Naive thymus-derived CD4-positive, alpha-beta T cell (primary cell): ENCODE measurements around the gene INSIG1. TPM values are rescaled to one million over a fixed set of nuclear protein-coding genes. Genes with fewer than 3 reads are reported as not detected.

Experiments used
- ATAC-seq: fragments of 150-1000 bp; cut with Tn5 transposase; 2 replicates; pipeline ENCODE4 v1.10.0; 2021; ENCODE audit warnings: mild to moderate bottlenecking, moderate library complexity
- CTCF ChIA-PET: fragments of 350-600 bp; sonication (Branson Sonifier 250); formaldehyde crosslinking; loops from one replicate; lab custom pipeline; 2021; ENCODE audit warnings: antibody characterized with exemption; lab: Charles Lee
- POLR2A ChIA-PET: fragments of 350-600 bp; sonication (Branson Sonifier 250); formaldehyde crosslinking; loops from one replicate; lab custom pipeline; 2021; ENCODE audit warnings: antibody characterized with exemption, inconsistent platforms; lab: Charles Lee
- DNase-seq, 9 donors: peaks; one replicate each; pipeline versions ENCODE4 v3.0.0 to v3.0.0-alpha.2; 2020 to 2022; ENCODE audit warnings: mixed read lengths in 1 of 9
- H3K27ac ChIP-seq: one replicate; pipeline ENCODE4 v1.7.0; 2013; ENCODE audit warnings: mild to moderate bottlenecking, low read depth, low read length, moderate library complexity
- H3K27me3 ChIP-seq, 2 donors: one replicate each; pipeline ENCODE4 v1.7.0; 2013; ENCODE audit warnings: low read length in 2 of 2, mild to moderate bottlenecking in 2 of 2, moderate library complexity in 2 of 2; ENCODE audit not compliant: control insufficient read depth in 2 of 2, insufficient read depth in 2 of 2
- H3K36me3 ChIP-seq, 3 experiments: 1 replicate in 2 of 3; 2 replicates in 1 of 3; pipeline ENCODE4 v1.7.0; 2013; ENCODE audit warnings: low read length in 3 of 3, mild to moderate bottlenecking in 3 of 3, moderate library complexity in 1 of 3; ENCODE audit not compliant: insufficient read depth in 3 of 3, control insufficient read depth in 2 of 3
- H3K4me1 ChIP-seq, 2 donors: one replicate each; pipeline ENCODE4 v1.7.0; 2013; ENCODE audit warnings: low read length in 2 of 2, mild to moderate bottlenecking in 2 of 2, moderate library complexity in 1 of 2; ENCODE audit not compliant: control insufficient read depth in 2 of 2, insufficient read depth in 2 of 2
- H3K4me3 ChIP-seq: 2 replicates; pipeline ENCODE4 v1.7.0; 2013; ENCODE audit warnings: mild to moderate bottlenecking, low read length
- H3K9me3 ChIP-seq, 3 experiments: 1 replicate in 2 of 3; 2 replicates in 1 of 3; pipeline ENCODE4 v1.7.0; 2013; ENCODE audit warnings: low read length in 3 of 3; ENCODE audit not compliant: control insufficient read depth in 2 of 3
- H3K27ac Mint-ChIP-seq, 9 donors: one replicate each; pipeline ENCODE4 v1.8.0; 2020 to 2022; ENCODE audit warnings: mixed read lengths in 9 of 9, mild to moderate bottlenecking in 8 of 9, moderate library complexity in 5 of 9, inconsistent platforms in 2 of 9
- H3K27me3 Mint-ChIP-seq, 5 donors: one replicate each; pipeline ENCODE4 v1.8.0; 2021 to 2022; ENCODE audit warnings: mixed read lengths in 5 of 5, mild to moderate bottlenecking in 1 of 5
- H3K36me3 Mint-ChIP-seq, 5 donors: one replicate each; pipeline ENCODE4 v1.8.0; 2020 to 2022; ENCODE audit warnings: mixed read lengths in 5 of 5, mild to moderate bottlenecking in 3 of 5, inconsistent platforms in 1 of 5
- H3K4me1 Mint-ChIP-seq, 7 donors: one replicate each; pipeline ENCODE4 v1.8.0; 2020 to 2022; ENCODE audit warnings: mixed read lengths in 7 of 7, mild to moderate bottlenecking in 3 of 7, inconsistent platforms in 1 of 7
- H3K4me3 Mint-ChIP-seq, 10 donors: one replicate each; pipeline ENCODE4 v1.8.0; 2020 to 2022; ENCODE audit warnings: mild to moderate bottlenecking in 10 of 10, mixed read lengths in 10 of 10, moderate library complexity in 6 of 10, inconsistent platforms in 2 of 10
- H3K9me3 Mint-ChIP-seq, 11 donors: one replicate each; pipeline ENCODE4 v1.8.0; 2020 to 2022; ENCODE audit warnings: mixed read lengths in 11 of 11, mild to moderate bottlenecking in 4 of 11, inconsistent platforms in 1 of 11, moderate library complexity in 1 of 11
- intact Hi-C, 2 donors: fragments of 100-400 bp; cut with micrococcal nuclease; formaldehyde crosslinking; loops; one replicate each; pipeline ENCODE4 v1.15.1; 2023
- polyA plus RNA-seq, 2 donors: library from polyadenylated mRNA; unstranded; fragments of 300-500 nt; fragmentation: Illumina TruSeq; gene quantifications; one replicate each; pipeline ENCODE4 v1.2.3, GENCODE V29; 2021
- total RNA-seq, 6 experiments: library from RNA in 5 of 6; stranded (reverse) in 5 of 6; gene quantifications; 1 replicate in 5 of 6; 2 replicates in 1 of 6; pipeline ENCODE4 v1.2.3 and lab custom pipeline; 2021 to 2026

INSIG1 gene
- total and polyA plus RNA-seq, 7 experiments from 2014 or later: 22.2 to 70.0 (median 46.3) TPM

DNA sequence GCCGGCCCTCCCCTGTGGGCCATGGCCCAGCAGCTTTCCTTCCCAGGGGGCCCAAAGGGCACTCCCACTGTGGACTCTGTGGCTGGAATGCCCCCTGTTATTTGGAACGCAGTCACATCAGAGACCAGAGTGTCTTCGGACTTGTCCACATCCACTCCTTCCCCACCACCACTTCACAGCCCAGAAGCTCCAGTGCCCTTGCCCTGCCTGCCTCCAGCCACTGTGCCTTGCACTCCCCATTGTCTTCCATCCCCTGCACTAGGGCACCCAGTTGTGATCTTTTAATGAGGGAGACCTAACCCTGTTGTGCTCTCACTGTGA lies 19.4 kb downstream of the INSIG1 start:
- H3K27me3 Mint-ChIP-seq: peaks cover 0 to 6% (median 0%) of the 10 kb centered on the region in 5 donors
- Histone ChIP-seq H3K4me3 (no peak overlapping the region), H3K27me3 (no peaks in the 10 kb centered on the region), H3K4me1 (no peaks in the 10 kb centered on the region), H3K9me3 (no peaks in the 10 kb centered on the region), H3K27ac (no peak overlapping the region), H3K36me3 (no peaks in the 10 kb centered on the region)
- peaks cover 0 to 2% (median 0%) of the 10 kb centered on the region in 11 donors for H3K9me3 Mint-ChIP-seq
- intact Hi-C loops: no loop called here
- H3K4me3 Mint-ChIP-seq: no peak overlapping the region
- DNase-seq (no peak), ATAC-seq (no peak)
- H3K27ac Mint-ChIP-seq: no peak overlapping the region
- ChIA-PET CTCF (no interaction called here), POLR2A (no interaction called here)
- H3K4me1 Mint-ChIP-seq: no peaks in the 10 kb centered on the region
- H3K36me3 Mint-ChIP-seq: peaks cover 0 to under 1% (median 0%) of the 10 kb centered on the region in 5 donors

DNA sequence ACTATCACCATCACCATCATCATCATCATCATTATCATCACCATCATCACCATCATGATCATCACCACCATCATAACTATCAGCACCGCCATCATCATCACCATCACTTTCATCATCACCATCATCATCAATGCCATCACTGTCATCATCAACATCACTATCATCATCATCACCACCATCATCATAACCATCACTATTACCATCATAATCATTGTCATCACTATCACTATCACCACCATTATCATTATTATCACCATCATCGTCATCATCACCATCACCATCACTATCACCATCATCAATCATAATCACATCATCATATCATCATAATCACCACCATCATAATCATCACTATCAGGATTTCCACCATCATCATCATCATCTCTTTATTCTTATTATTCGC lies 20.6 kb downstream of the INSIG1 start:
- Histone ChIP-seq H3K27me3 (no peaks in the 10 kb centered on the region), H3K9me3 (no peaks in the 10 kb centered on the region), H3K36me3 (no peaks in the 10 kb centered on the region), H3K4me1 (no peaks in the 10 kb centered on the region), H3K27ac (no peak overlapping the region), H3K4me3 (no peak overlapping the region)
- Mint-ChIP-seq H3K27ac (no peak overlapping the region), H3K4me1 (no peaks in the 10 kb centered on the region), H3K9me3 (peaks cover 0 to 2% (median 0%) of the 10 kb centered on the region in 11 donors), H3K36me3 (no peaks in the 10 kb centered on the region), H3K27me3 (peaks cover 0 to 6% (median 0%) of the 10 kb centered on the region in 5 donors), H3K4me3 (no peak overlapping the region)
- ATAC-seq (no peak), DNase-seq (no peak)
- CTCF ChIA-PET: no interaction called here
- intact Hi-C loops: no loop called here
- POLR2A ChIA-PET: interaction anchor here (1.0 kb wide), 1 partner anchor 21 kb away, joined by 3 read pairs; the partner anchor contains the start of gene INSIG1

DNA sequence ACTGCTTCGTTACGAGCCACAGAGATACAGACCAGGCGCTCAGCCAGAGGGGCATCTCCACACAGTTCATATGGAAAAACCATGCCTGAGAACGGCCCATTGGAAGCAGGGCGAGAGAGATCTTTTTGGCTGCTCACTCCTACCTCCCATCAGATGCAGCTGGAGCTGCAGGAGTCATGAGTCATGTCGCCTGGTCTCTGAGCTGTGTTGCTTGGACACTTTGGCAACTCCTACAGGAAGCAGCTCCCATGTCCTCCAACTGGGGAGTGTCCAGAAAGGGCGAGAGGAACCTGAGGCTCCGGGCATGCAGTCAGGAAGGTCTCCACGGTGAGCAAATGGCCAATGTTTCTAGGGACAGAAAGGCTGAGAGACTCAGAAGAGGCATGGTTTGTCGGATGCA lies 24.9 kb downstream of the INSIG1 start:
- no peak overlapping the region for H3K4me3 Mint-ChIP-seq
- H3K4me1 Mint-ChIP-seq: peaks cover 0 to 1% (median 0%) of the 10 kb centered on the region in 7 donors
- no peaks in the 10 kb centered on the region for H3K4me1 ChIP-seq
- no peak for ATAC-seq
- CTCF ChIA-PET: no interaction called here
- no peak overlapping the region for H3K27ac Mint-ChIP-seq
- peaks cover 0 to 11% (median 3%) of the 10 kb centered on the region in 11 donors for H3K9me3 Mint-ChIP-seq
- H3K27ac ChIP-seq: no peak overlapping the region
- POLR2A ChIA-PET: no interaction called here
- no peaks in the 10 kb centered on the region for H3K36me3 ChIP-seq
- peaks cover 0 to 8% (median 6%) of the 10 kb centered on the region in 5 donors for H3K27me3 Mint-ChIP-seq
- no peaks in the 10 kb centered on the region for H3K36me3 Mint-ChIP-seq
- no peak for DNase-seq
- no peak overlapping the region for H3K4me3 ChIP-seq
- H3K27me3 ChIP-seq: no peaks in the 10 kb centered on the region
- intact Hi-C loops: no loop called here
- no peaks in the 10 kb centered on the region for H3K9me3 ChIP-seq

DNA sequence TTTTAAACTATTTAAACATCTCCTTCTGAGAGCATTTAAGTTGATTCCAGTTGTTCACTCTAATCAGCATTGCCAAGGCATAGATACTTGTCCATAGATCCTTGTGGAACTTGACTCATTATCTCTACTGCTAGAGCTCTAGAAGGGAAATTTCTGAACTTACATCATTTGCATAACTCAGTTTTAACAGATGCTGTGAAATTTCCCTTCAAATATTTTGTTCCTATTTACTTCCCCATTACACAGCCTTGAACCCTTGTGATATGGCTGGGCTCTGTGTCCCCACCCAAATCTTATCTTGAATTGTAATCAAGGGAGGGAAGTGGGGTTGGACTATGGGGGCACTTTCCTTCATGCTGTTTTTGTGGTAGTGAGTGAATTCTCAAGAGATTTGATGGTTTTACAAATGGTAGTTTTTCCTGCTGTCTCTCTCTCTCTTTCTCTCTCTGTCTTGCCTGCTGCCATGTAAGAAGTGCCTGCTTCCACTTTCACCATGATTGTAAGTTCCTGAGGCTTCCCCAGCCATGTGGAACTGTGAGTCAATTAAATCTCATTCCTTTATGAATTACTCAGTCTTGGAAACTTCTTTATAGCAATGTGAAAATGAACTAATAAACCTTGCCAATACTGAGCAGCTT lies 25.4 kb downstream of the INSIG1 start:
- Histone ChIP-seq H3K27me3 (no peaks in the 10 kb centered on the region), H3K9me3 (no peaks in the 10 kb centered on the region), H3K36me3 (no peaks in the 10 kb centered on the region), H3K4me1 (no peaks in the 10 kb centered on the region), H3K4me3 (no peak overlapping the region), H3K27ac (no peak overlapping the region)
- DNase-seq: no peak
- Mint-ChIP-seq H3K9me3 (peaks cover 0 to 11% (median 3%) of the 10 kb centered on the region in 11 donors), H3K4me1 (peaks cover 0 to 4% (median 0%) of the 10 kb centered on the region in 7 donors), H3K27ac (no peak overlapping the region), H3K27me3 (peaks cover 0 to 8% (median 6%) of the 10 kb centered on the region in 5 donors), H3K36me3 (no peaks in the 10 kb centered on the region), H3K4me3 (no peak overlapping the region)
- ChIA-PET CTCF (no interaction called here), POLR2A (no interaction called here)
- no peak for ATAC-seq
- intact Hi-C loops: no loop called here

DNA sequence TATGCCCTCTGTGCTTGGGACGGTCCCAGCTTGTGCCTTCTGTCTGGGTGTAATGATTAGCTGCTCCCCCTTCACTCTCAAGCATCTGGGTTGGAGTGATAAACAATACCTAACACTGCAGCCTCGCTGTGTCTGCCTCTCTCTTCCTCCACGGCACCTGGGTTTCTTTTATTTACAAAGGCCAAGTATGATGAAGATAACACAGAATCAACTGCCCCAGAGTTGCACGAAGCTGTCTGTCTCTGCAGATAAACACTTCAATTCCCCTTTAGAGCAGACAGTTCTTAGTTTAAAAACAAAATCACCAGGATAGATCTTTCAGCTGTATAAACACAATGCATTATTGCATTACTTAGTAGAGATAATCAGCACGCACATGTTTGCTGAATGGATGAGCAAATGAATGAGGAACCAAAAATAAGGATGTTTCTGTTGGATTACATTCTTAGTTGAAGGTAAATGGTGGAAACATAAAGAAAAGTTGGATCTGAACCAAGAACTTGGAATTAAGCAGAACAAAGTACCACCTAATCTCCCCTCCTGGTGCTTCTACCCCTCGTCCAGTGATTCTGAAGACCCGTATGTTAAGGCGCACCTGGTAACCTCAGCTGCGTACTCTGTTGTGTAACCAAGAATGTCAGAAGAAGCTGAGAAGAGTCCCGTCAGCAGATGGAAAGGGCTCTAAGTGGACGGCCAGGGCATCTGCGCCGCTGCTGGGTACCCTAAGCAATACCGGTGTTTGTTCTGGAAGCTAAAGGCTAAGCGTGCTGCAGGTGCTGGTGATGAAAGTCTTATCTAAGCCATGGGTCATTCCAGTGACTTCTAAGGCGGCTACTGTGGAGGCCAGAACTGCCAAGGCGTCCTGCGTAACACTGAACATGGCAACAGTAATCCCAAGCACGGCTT lies 26.6 kb downstream of the INSIG1 start:
- DNase-seq (no peak), ATAC-seq (no peak)
- Histone ChIP-seq H3K27me3 (no peaks in the 10 kb centered on the region), H3K4me3 (no peak overlapping the region), H3K9me3 (peaks cover 0 to 6% (median 0%) of the 10 kb centered on the region in 3 experiments), H3K36me3 (no peaks in the 10 kb centered on the region), H3K4me1 (no peaks in the 10 kb centered on the region), H3K27ac (no peak overlapping the region)
- Mint-ChIP-seq H3K27ac (no peak overlapping the region), H3K36me3 (no peaks in the 10 kb centered on the region), H3K4me1 (peaks cover 0 to 4% (median 0%) of the 10 kb centered on the region in 7 donors), H3K9me3 (peaks cover 0 to 11% (median 3%) of the 10 kb centered on the region in 11 donors), H3K27me3 (peaks cover 0 to 8% (median 6%) of the 10 kb centered on the region in 5 donors), H3K4me3 (no peak overlapping the region)
- intact Hi-C loops: no loop called here
- CTCF ChIA-PET: no interaction called here
- POLR2A ChIA-PET: no interaction called here

DNA sequence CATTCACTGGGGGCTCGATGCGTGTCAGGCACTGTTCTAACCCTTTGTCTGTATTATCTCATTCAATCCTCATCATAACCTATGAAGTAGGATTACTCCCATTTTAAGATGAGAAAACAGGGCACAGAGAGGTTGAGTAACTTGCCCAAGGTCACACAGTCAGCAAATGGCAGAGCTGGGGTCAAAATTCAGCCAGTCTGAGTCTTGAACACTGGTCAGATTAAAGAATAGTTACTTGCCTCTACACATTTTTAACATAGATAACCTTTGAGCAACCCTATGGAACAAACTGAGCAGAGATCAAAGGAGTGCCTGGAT lies 27.2 kb downstream of the INSIG1 start:
- Mint-ChIP-seq H3K27ac (no peak overlapping the region), H3K4me1 (peaks cover 0 to 4% (median 0%) of the 10 kb centered on the region in 7 donors), H3K36me3 (no peaks in the 10 kb centered on the region), H3K27me3 (peaks cover 0 to 8% (median 6%) of the 10 kb centered on the region in 5 donors), H3K9me3 (peaks cover 0 to 11% (median 2%) of the 10 kb centered on the region in 11 donors), H3K4me3 (no peak overlapping the region)
- CTCF ChIA-PET: no interaction called here
- no peak overlapping the region for H3K4me3 ChIP-seq
- no peaks in the 10 kb centered on the region for H3K36me3 ChIP-seq
- H3K27me3 ChIP-seq: no peaks in the 10 kb centered on the region
- H3K4me1 ChIP-seq: no peaks in the 10 kb centered on the region
- no peak overlapping the region for H3K27ac ChIP-seq
- no peak for ATAC-seq
- peaks cover 0 to 6% (median 0%) of the 10 kb centered on the region in 3 experiments for H3K9me3 ChIP-seq
- no peak for DNase-seq
- POLR2A ChIA-PET: interaction anchor here (1.2 kb wide), 1 partner anchor 27 kb away, joined by 4 read pairs; the partner anchor contains the start of gene INSIG1
- intact Hi-C loops: no loop called here
